ENCODE data around the gene SGMS1. TPM values are rescaled to one million over a fixed set of nuclear protein-coding genes. Genes with fewer than 3 reads are reported as not detected.

The SGMS1 gene
- total RNA-seq, 2 donors from 2014 or later, result 32.5 to 35.9 TPM

GRCh38 chr10:50289196-50289595 is 334.6 kb downstream of the SGMS1 start:
- peaks cover 0 to 7% of the 10 kb centered on the region in 2 donors for H3K4me1 ChIP-seq
- H3K9me3 ChIP-seq, result no peaks in the 10 kb centered on the region
- H3K27me3 ChIP-seq, result no peaks in the 10 kb centered on the region
- no peak for DNase-seq (ENCODE audit: low spot score)
- TF ChIP-seq, protein P1, sequence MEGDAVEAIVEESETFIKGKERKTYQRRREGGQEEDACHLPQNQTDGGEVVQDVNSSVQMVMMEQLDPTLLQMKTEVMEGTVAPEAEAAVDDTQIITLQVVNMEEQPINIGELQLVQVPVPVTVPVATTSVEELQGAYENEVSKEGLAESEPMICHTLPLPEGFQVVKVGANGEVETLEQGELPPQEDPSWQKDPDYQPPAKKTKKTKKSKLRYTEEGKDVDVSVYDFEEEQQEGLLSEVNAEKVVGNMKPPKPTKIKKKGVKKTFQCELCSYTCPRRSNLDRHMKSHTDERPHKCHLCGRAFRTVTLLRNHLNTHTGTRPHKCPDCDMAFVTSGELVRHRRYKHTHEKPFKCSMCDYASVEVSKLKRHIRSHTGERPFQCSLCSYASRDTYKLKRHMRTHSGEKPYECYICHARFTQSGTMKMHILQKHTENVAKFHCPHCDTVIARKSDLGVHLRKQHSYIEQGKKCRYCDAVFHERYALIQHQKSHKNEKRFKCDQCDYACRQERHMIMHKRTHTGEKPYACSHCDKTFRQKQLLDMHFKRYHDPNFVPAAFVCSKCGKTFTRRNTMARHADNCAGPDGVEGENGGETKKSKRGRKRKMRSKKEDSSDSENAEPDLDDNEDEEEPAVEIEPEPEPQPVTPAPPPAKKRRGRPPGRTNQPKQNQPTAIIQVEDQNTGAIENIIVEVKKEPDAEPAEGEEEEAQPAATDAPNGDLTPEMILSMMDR (IDR thresholded peaks at IDR 0.05), result no peak
- H3K36me3 ChIP-seq, result no peaks in the 10 kb centered on the region
- H3K27ac ChIP-seq, result no peak overlapping the region
- H3K4me3 ChIP-seq, result no peak overlapping the region

DNA sequence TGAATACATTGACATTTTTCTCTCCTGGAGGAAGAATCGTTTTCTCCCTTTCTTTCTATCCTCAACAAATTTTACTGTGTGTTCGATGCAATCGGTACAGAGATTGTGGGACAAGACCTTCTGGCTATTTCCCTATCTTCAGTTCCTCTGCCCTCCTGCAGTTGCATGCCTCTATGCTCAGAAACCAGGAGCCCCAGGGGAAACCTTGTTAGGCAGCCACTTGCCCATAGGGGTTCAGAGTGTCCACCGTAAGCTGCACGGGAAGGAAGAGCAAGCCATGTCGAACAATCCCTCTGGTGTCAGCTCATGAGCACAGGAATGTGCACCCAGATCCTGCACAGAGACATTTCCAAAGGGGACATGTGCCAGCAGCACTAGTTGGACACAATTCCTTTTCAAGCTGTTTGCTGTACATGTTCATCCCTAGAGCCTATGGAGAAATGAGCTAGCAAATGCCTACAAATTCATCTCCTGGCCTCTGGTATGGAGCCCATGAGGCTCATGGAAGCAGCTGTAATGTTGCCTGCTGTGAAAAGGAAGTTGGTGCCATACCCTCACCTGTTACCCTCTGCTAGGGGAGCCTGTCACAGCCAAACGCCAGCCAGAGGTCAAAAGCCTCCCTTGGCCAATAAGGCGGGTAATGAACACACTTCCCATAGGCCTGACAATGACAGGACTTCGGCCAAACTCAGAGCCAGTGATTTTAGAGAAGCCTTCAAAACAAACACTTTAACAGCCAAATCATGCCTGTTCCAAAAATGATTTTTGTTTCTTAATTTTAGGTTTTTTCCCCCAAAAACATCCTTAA is 336.6 kb downstream of the SGMS1 start:
- Histone ChIP-seq H3K9me3 (no peaks in the 10 kb centered on the region), H3K4me3 (no peak overlapping the region), H3K36me3 (no peaks in the 10 kb centered on the region), H3K27me3 (no peaks in the 10 kb centered on the region), H3K27ac (no peak overlapping the region), H3K4me1 (peaks cover 0 to 7% of the 10 kb centered on the region in 2 donors)
- TF ChIP-seq, protein P1 (IDR thresholded peaks at IDR 0.05), result no peak
- DNase-seq (ENCODE audit: low spot score), result no peak

- H3K36me3 ChIP-seq, result no peaks in the 10 kb centered on the region
- H3K27me3 ChIP-seq, result no peaks in the 10 kb centered on the region
- no peaks in the 10 kb centered on the region for H3K9me3 ChIP-seq
- peaks cover 0 to 7% of the 10 kb centered on the region in 2 donors for H3K4me1 ChIP-seq
- TF ChIP-seq, protein P1 (IDR thresholded peaks at IDR 0.05), result no peak
- no peak for DNase-seq (ENCODE audit: low spot score)
- no peak overlapping the region for H3K27ac ChIP-seq
- no peak overlapping the region for H3K4me3 ChIP-seq
These were observed 337.2 kb downstream of the SGMS1 start for GRCh38 chr10:50286517-50286916.

- Histone ChIP-seq H3K4me1 (peaks cover 0 to 3% of the 10 kb centered on the region in 2 donors), H3K36me3 (no peaks in the 10 kb centered on the region), H3K27ac (no peak overlapping the region), H3K4me3 (no peak overlapping the region), H3K9me3 (no peaks in the 10 kb centered on the region), H3K27me3 (no peaks in the 10 kb centered on the region)
- TF ChIP-seq, protein P1 (IDR thresholded peaks at IDR 0.05), result no peak
- DNase-seq (ENCODE audit: low spot score), result no peak
These were observed 341.7 kb downstream of the SGMS1 start for GRCh38 chr10:50281967-50282522.

GRCh38 chr10:50281210-50281966 is 342.4 kb downstream of the SGMS1 start:
- no peak overlapping the region for H3K4me3 ChIP-seq
- H3K27me3 ChIP-seq, result no peaks in the 10 kb centered on the region
- H3K27ac ChIP-seq, result no peak overlapping the region
- TF ChIP-seq, protein P1 (IDR thresholded peaks at IDR 0.05), result no peak
- no peak for DNase-seq (ENCODE audit: low spot score)
- no peaks in the 10 kb centered on the region for H3K36me3 ChIP-seq
- no peaks in the 10 kb centered on the region for H3K9me3 ChIP-seq
- no peaks in the 10 kb centered on the region for H3K4me1 ChIP-seq

Data from right atrium auricular region (tissue), 2 donors.